ENCODE data around the gene NARS2. TPM values are rescaled to one million over a fixed set of nuclear protein-coding genes. Genes with fewer than 3 reads are reported as not detected.

The NARS2 gene
- total and polyA plus RNA-seq, 9 of the 15 experiments (the other 6 are each of a cell fraction or from before 2014, with no cell fraction given) = 26.8 to 48.0 (median 34.2) TPM

GRCh38 chr11:78424334-78425270 is 150.1 kb downstream of the NARS2 start (continued):
- TF ChIP-seq PTTG1 (tag; IDR thresholded peaks at IDR 0.05; ENCODE audit: low read depth) = peak; percentile 68
- TF ChIP-seq ZNF134 (CRISPR knock-in tag; conservative IDR thresholded peaks at IDR 0.05) = no peak
- TF ChIP-seq ZNF280B (CRISPR knock-in tag; IDR thresholded peaks at IDR 0.05) = no peak
- peak; percentile 63; the same call in 1 of the 2 replicates for TF ChIP-seq EHMT2 (IDR thresholded peaks at IDR 0.05)
- no peak for TF ChIP-seq ZBTB9 (CRISPR knock-in tag; IDR thresholded peaks at IDR 0.05)
- no peak for TF ChIP-seq HNRNPLL (IDR thresholded peaks at IDR 0.05; ENCODE audit: low read depth, low read length, poor library complexity, severe bottlenecking)
- TF ChIP-seq RFX7 (CRISPR knock-in tag; IDR thresholded peaks at IDR 0.05) = no peak
- TF ChIP-seq FOXJ2 (tag; IDR thresholded peaks at IDR 0.05) = peak; percentile 45; the same call in 1 of the 2 replicates
- no peak for TF ChIP-seq ZNF232 (CRISPR knock-in tag; IDR thresholded peaks at IDR 0.05)
- 0 out of 2 replicates have a peak, but pooled peaks have one; percentile 9 for TF ChIP-seq L3MBTL2 (IDR thresholded peaks at IDR 0.05)
- peak; percentile 26; the same call in 1 of the 2 replicates for TF ChIP-seq ZNF239 (CRISPR knock-in tag; IDR thresholded peaks at IDR 0.05)
- peak; percentile 77 for TF ChIP-seq SPI1 (IDR thresholded peaks at IDR 0.05; ENCODE audit: borderline replicate concordance, low read depth, low read length)
- TF ChIP-seq HDAC2 (IDR thresholded peaks at IDR 0.05) = 0 out of 2 replicates have a peak, but pooled peaks have one; percentile 46
- TF ChIP-seq RBM34 (IDR thresholded peaks at IDR 0.05; ENCODE audit: borderline replicate concordance, insufficient read depth, low read length) = no peak
- TF ChIP-seq ZNF146 (CRISPR knock-in tag; IDR thresholded peaks at IDR 0.05; ENCODE audit: unreplicated experiment) = no peak
- peak; percentile 55 for TF ChIP-seq FOSL1 (tag; conservative IDR thresholded peaks at IDR 0.05)
- TF ChIP-seq GTF3C2 (IDR thresholded peaks at IDR 0.05; ENCODE audit: borderline replicate concordance, extremely low read depth, insufficient read length) = no peak
- 0 out of 4 replicates have a peak, but pooled peaks of 1 of the 2 experiments have one; percentile 31 for TF ChIP-seq SRF (CRISPR knock-in tag; IDR thresholded peaks at IDR 0.05)
- no peak for TF ChIP-seq SUPT5H (IDR thresholded peaks at IDR 0.05)
- no peak for TF ChIP-seq STAT5A (IDR thresholded peaks at IDR 0.05; ENCODE audit: borderline replicate concordance, low read length)
- no peak for TF ChIP-seq MYNN (IDR thresholded peaks at IDR 0.05)
- TF ChIP-seq MYNN (CRISPR knock-in tag; IDR thresholded peaks at IDR 0.05) = no peak
- no peak for TF ChIP-seq CEBPG (CRISPR knock-in tag; IDR thresholded peaks at IDR 0.05)
- TF ChIP-seq CEBPG (tag; conservative IDR thresholded peaks at IDR 0.05 in 1 of 2, IDR thresholded peaks at IDR 0.05 in 1 of 2) = peak in 1 of 2 experiments; percentile 89; a peak in 3 of 4 replicates

All from K562 (cell line).